Mucosa of rectum (tissue), 2 donors: ENCODE measurements around the gene CACNB2.
"Not testable (repeated sequence)": the region's sequence is repeated elsewhere in the genome, so short reads cannot be mapped to it uniquely, and the experiment has no call there.

ENCODE experiments used
- H3K27ac ChIP-seq, 2 donors: one replicate each; pipeline ENCODE4 v1.7.0; 2013; ENCODE audit warnings: inconsistent platforms in 2 of 2, low read depth in 2 of 2, low read length in 2 of 2
- H3K27me3 ChIP-seq, 2 donors: one replicate each; pipeline ENCODE4 v1.7.0; 2013; ENCODE audit warnings: low read length in 2 of 2; ENCODE audit not compliant: control insufficient read depth in 2 of 2, insufficient read depth in 2 of 2
- H3K36me3 ChIP-seq, 2 donors: one replicate each; pipeline ENCODE4 v1.7.0; 2013; ENCODE audit warnings: low read length in 2 of 2; ENCODE audit not compliant: control insufficient read depth in 2 of 2, insufficient read depth in 2 of 2
- H3K4me1 ChIP-seq, 2 donors: one replicate each; pipeline ENCODE4 v1.7.0; 2013; ENCODE audit warnings: low read length in 2 of 2, mild to moderate bottlenecking in 1 of 2; ENCODE audit not compliant: control insufficient read depth in 2 of 2, insufficient read depth in 2 of 2
- H3K4me3 ChIP-seq, 2 donors: one replicate each; pipeline ENCODE4 v1.7.0; 2013; ENCODE audit warnings: low read length in 2 of 2
- H3K9ac ChIP-seq, 2 donors: one replicate each; pipeline ENCODE4 v1.7.0; 2013; ENCODE audit warnings: low read length in 2 of 2, low read depth in 1 of 2, mild to moderate bottlenecking in 1 of 2
- H3K9me3 ChIP-seq, 2 donors: one replicate each; pipeline ENCODE4 v1.7.0; 2013; ENCODE audit warnings: low read length in 2 of 2; ENCODE audit not compliant: control insufficient read depth in 2 of 2
- donor health status: healthy.
- donor health status: Normal muscosa, but diverticular disease.

Gene CACNB2

GRCh38 chr10:18557960-18558359 is 417.7 kb downstream of the CACNB2 start:
- Histone ChIP-seq H3K9ac (no peak overlapping the region), H3K4me1 (no peaks in the 10 kb centered on the region), H3K9me3 (peaks cover 4 to 12% of the 10 kb centered on the region in 2 donors), H3K27ac (no peak overlapping the region), H3K4me3 (no peak overlapping the region), H3K27me3 (no peaks in the 10 kb centered on the region), H3K36me3 (peaks cover 9 to 15% of the 10 kb centered on the region in 2 donors)

GRCh38 chr10:18561861-18562551 is 421.8 kb downstream of the CACNB2 start:
- H3K36me3 ChIP-seq = peaks cover 0 to 12% of the 10 kb centered on the region in 2 donors
- H3K27me3 ChIP-seq = no peaks in the 10 kb centered on the region
- H3K4me1 ChIP-seq = no peaks in the 10 kb centered on the region
- H3K27ac ChIP-seq = no peak overlapping the region
- no peak overlapping the region for H3K9ac ChIP-seq
- peaks cover 0 to 6% of the 10 kb centered on the region in 2 donors for H3K9me3 ChIP-seq
- no peak overlapping the region for H3K4me3 ChIP-seq

GRCh38 chr10:18563003-18563726 is 422.9 kb downstream of the CACNB2 start:
- H3K4me1 ChIP-seq = no peaks in the 10 kb centered on the region
- H3K27ac ChIP-seq = no peak overlapping the region
- H3K27me3 ChIP-seq = no peaks in the 10 kb centered on the region
- no peak overlapping the region for H3K4me3 ChIP-seq
- peaks cover 0 to 6% of the 10 kb centered on the region in 2 donors for H3K9me3 ChIP-seq
- H3K9ac ChIP-seq = no peak overlapping the region
- peaks cover 0 to 6% of the 10 kb centered on the region in 2 donors for H3K36me3 ChIP-seq

GRCh38 chr10:18565006-18565405 is 424.8 kb downstream of the CACNB2 start:
- H3K9me3 ChIP-seq = peaks cover 3 to 8% of the 10 kb centered on the region in 2 donors

GRCh38 chr10:18566177-18566576 is 426.0 kb downstream of the CACNB2 start:
- Histone ChIP-seq H3K36me3 (no peaks in the 10 kb centered on the region), H3K9ac (no peak overlapping the region), H3K4me1 (no peaks in the 10 kb centered on the region), H3K27me3 (no peaks in the 10 kb centered on the region), H3K27ac (no peak overlapping the region), H3K4me3 (no peak overlapping the region), H3K9me3 (peaks cover 3 to 8% of the 10 kb centered on the region in 2 donors)

More at GRCh38 chr10:18565006-18565405, 424.8 kb downstream of the CACNB2 start:
- H3K36me3 ChIP-seq = peaks cover 0 to 4% of the 10 kb centered on the region in 2 donors
- no peak overlapping the region for H3K27ac ChIP-seq
- no peaks in the 10 kb centered on the region for H3K4me1 ChIP-seq
- no peaks in the 10 kb centered on the region for H3K27me3 ChIP-seq
- H3K9ac ChIP-seq = no peak overlapping the region
- H3K4me3 ChIP-seq = no peak overlapping the region

- H3K36me3 ChIP-seq = no peaks in the 10 kb centered on the region
- H3K27me3 ChIP-seq = no peaks in the 10 kb centered on the region
- no peak overlapping the region for H3K27ac ChIP-seq
- H3K4me3 ChIP-seq = no peak overlapping the region
- H3K9me3 ChIP-seq = peaks cover 3 to 8% of the 10 kb centered on the region in 2 donors
- no peaks in the 10 kb centered on the region for H3K4me1 ChIP-seq
- H3K9ac ChIP-seq = no peak overlapping the region
These were observed 427.2 kb downstream of the CACNB2 start for GRCh38 chr10:18567343-18567856.

- not testable (repeated sequence) for H3K4me3 ChIP-seq, H3K4me1 ChIP-seq, H3K9me3 ChIP-seq, H3K27ac ChIP-seq, H3K9ac ChIP-seq, H3K27me3 ChIP-seq, H3K36me3 ChIP-seq
These were observed 430.2 kb downstream of the CACNB2 start for GRCh38 chr10:18570386-18570785.

- Histone ChIP-seq H3K9me3 (peaks cover 3% of the 10 kb centered on the region in 2 donors), H3K4me3 (no peak overlapping the region), H3K9ac (no peak overlapping the region), H3K27me3 (no peaks in the 10 kb centered on the region), H3K4me1 (no peaks in the 10 kb centered on the region), H3K27ac (no peak overlapping the region), H3K36me3 (no peaks in the 10 kb centered on the region)
These were observed 430.9 kb downstream of the CACNB2 start for GRCh38 chr10:18571076-18571475.

GRCh38 chr10:18571780-18572179 is 431.6 kb downstream of the CACNB2 start:
- Histone ChIP-seq H3K9ac (no peak overlapping the region), H3K9me3 (peaks cover 3% of the 10 kb centered on the region in 2 donors), H3K4me1 (no peaks in the 10 kb centered on the region), H3K4me3 (no peak overlapping the region), H3K36me3 (no peaks in the 10 kb centered on the region), H3K27me3 (no peaks in the 10 kb centered on the region), H3K27ac (no peak overlapping the region)

GRCh38 chr10:18572959-18573561 is 432.8 kb downstream of the CACNB2 start:
- Histone ChIP-seq H3K9ac (no peak overlapping the region), H3K27ac (no peak overlapping the region), H3K9me3 (peaks cover 3% of the 10 kb centered on the region in 2 donors)

More at GRCh38 chr10:18572959-18573561, 432.8 kb downstream of the CACNB2 start:
- H3K4me1 ChIP-seq = no peaks in the 10 kb centered on the region
- no peak overlapping the region for H3K4me3 ChIP-seq
- no peaks in the 10 kb centered on the region for H3K36me3 ChIP-seq
- no peaks in the 10 kb centered on the region for H3K27me3 ChIP-seq
